Neutrophil (primary cell): ENCODE data around the gene ENTR1.

Experiments used
- H3K27ac ChIP-seq: fragments of 200-600 bp; sonication (generic); 2 replicates; pipeline ENCODE4 v1.5.1; 2016; ENCODE audit warnings: mild to moderate bottlenecking, moderate library complexity
- H3K27me3 ChIP-seq: fragments of 200-600 bp; sonication (generic); 2 replicates; pipeline ENCODE4 v1.6.0; 2016; ENCODE audit warnings: mild to moderate bottlenecking
- H3K36me3 ChIP-seq: fragments of 200-600 bp; sonication (generic); 2 replicates; pipeline ENCODE4 v1.5.1; 2017
- H3K4me1 ChIP-seq, 2 experiments: fragments of 200-600 bp in 1 of 2; sonication (generic) in 1 of 2; 1 replicate in 1 of 2; 2 replicates in 1 of 2; pipeline versions ENCODE4 v1.5.1 to v1.6.1; 2013 to 2016; ENCODE audit warnings: low read depth in 1 of 2, low read length in 1 of 2, mild to moderate bottlenecking in 1 of 2, moderate library complexity in 1 of 2; ENCODE audit not compliant: control insufficient read depth in 1 of 2, insufficient read depth in 1 of 2
- H3K4me3 ChIP-seq, 2 experiments: fragments of 200-600 bp in 1 of 2; sonication (generic) in 1 of 2; 1 replicate in 1 of 2; 2 replicates in 1 of 2; pipeline ENCODE4 v1.5.1; 2013 to 2016; ENCODE audit warnings: low read depth in 1 of 2, low read length in 1 of 2, mild to moderate bottlenecking in 1 of 2, moderate library complexity in 1 of 2
- H3K9me3 ChIP-seq: fragments of 200-600 bp; sonication (generic); 2 replicates; pipeline ENCODE4 v1.5.1; 2016
- CTCF ChIP-seq: fragments of 200-600 bp; sonication (generic); IDR thresholded peaks from 2 replicates; pipeline ENCODE4 v1.5.1; 2016; ENCODE audit warnings: antibody characterized with exemption

Gene ENTR1

GRCh38 chr9:136424750-136425362 lies 14.4 kb upstream of the ENTR1 start:
- no peak overlapping the region for H3K4me3 ChIP-seq
- H3K9me3 ChIP-seq, result no peaks in the 10 kb centered on the region
- H3K4me1 ChIP-seq, result no peaks in the 10 kb centered on the region
- no peaks in the 10 kb centered on the region for H3K27me3 ChIP-seq
- peaks cover 58% of the 10 kb centered on the region for H3K36me3 ChIP-seq
- no peak for TF ChIP-seq CTCF
- no peak overlapping the region for H3K27ac ChIP-seq

DNA sequence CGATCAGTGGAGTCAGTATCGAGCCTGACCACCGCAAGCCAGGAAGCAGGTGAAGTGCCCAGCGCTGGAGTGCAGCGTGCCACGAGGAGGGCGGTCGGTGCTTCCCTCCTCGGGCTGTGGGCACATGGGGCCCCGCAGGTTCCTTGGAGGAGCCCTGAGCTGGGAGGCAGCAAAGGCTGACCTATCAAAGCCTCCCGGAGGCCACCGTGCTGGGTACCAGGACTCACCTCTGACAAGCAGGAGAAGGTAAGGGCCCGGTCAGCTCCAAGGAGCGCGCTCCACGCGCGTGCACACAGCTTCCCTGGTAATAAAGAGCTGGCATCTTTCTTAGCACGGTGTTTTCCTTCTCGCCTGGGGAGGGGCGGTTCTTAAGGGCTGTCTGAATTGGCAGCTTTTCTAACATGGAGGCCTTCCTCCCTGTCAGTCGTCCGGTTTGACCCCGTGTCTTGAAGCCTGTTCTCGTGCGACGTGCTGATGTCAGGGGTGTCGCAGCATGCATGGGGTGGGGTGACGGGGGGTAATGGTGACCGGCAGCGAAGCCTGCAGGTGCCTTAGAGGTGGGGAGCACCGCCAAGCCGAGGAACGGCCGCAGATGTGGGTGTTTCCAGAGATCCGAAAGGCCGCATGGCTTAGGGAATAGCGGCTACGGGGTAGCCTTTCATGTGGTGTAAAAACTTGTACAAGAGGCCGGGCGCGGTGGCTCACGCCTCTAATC lies 13.2 kb upstream of the ENTR1 start:
- H3K36me3 ChIP-seq, result peaks cover 60% of the 10 kb centered on the region
- no peaks in the 10 kb centered on the region for H3K9me3 ChIP-seq
- H3K4me1 ChIP-seq, result no peaks in the 10 kb centered on the region
- H3K27ac ChIP-seq, result no peak overlapping the region
- H3K4me3 ChIP-seq, result no peak overlapping the region
- TF ChIP-seq CTCF, result no peak
- H3K27me3 ChIP-seq, result no peaks in the 10 kb centered on the region

DNA sequence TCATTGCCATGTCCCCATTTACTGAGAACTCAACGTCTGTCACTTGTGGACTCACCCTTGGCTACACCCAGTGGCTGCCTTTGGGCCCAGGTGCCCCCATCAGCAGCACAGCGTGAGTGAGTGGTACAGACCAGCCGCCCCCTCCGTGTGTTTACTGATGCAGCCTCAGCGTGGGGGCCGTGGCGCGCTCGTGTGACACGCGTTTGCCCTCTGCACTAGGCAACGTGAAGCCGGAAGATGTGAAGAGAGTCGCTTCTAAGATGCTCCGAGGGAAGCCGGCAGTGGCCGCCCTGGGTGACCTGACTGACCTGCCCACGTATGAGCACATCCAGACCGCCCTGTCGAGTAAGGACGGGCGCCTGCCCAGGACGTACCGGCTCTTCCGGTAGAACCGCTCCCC lies 12.5 kb upstream of the ENTR1 start:
- H3K36me3 ChIP-seq, result peaks cover 67% of the 10 kb centered on the region
- no peaks in the 10 kb centered on the region for H3K9me3 ChIP-seq
- H3K4me3 ChIP-seq, result no peak overlapping the region
- no peak overlapping the region for H3K27ac ChIP-seq
- H3K27me3 ChIP-seq, result no peaks in the 10 kb centered on the region
- TF ChIP-seq CTCF, result no peak
- no peaks in the 10 kb centered on the region for H3K4me1 ChIP-seq

DNA sequence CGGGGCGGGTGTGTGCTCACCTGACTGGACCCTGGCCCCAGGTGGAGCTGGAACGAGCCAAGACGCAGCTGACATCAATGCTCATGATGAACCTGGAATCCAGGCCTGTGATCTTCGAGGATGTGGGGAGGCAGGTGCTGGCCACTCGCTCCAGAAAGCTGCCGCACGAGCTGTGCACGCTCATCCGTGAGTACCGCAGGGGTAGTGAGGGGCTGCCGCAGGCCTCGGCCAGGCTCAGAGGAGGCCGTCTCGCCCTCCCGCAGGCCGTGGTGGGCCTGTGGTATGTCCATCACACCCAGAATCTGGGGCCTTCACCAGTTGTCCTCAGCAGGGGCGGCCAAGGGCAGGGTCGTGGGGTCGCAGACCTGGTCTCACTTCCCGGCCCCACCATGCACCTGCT lies 11.4 kb upstream of the ENTR1 start:
- Histone ChIP-seq H3K9me3 (no peaks in the 10 kb centered on the region), H3K27ac (no peak overlapping the region), H3K36me3 (peaks cover 78% of the 10 kb centered on the region), H3K4me1 (no peaks in the 10 kb centered on the region), H3K4me3 (no peak overlapping the region), H3K27me3 (no peaks in the 10 kb centered on the region)
- no peak for TF ChIP-seq CTCF

GRCh38 chr9:136419092-136419420 lies 8.6 kb upstream of the ENTR1 start:
- Histone ChIP-seq H3K9me3 (no peaks in the 10 kb centered on the region), H3K4me3 (no peak overlapping the region), H3K4me1 (no peaks in the 10 kb centered on the region), H3K36me3 (peaks cover 95% of the 10 kb centered on the region), H3K27me3 (no peaks in the 10 kb centered on the region), H3K27ac (no peak overlapping the region)
- TF ChIP-seq CTCF, result no peak
